T-helper 2 cell (primary cell): Measurements from ENCODE around the gene TMEM209.

Source experiments
- DNase-seq, 5 experiments: peaks; one replicate each; pipeline versions ENCODE4 v3.0.0 to v3.0.0-alpha.2; 2012 to 2022

The TMEM209 gene

GRCh38 chr7:130123501-130123900 is 81.7 kb downstream of the TMEM209 start:
- DNase-seq: no peak

DNA sequence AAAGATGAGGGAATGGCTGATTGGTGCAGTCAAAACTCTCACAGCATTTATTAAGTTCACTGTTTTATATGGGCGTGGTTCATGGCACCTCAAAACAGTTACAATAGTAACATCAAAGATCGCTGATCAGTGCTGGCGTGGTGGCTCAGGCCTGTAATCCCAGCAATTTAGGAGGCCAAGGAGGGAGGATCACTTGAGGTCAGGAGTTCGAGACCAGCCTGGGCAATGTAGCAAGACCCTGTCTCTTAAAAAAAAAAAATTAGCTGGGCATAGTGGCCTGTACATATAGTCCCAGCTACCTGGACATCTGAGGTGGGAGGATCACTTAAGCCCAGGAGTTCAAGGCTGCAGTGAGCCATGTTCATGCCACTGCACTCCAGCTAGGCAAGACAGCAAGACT is 86.4 kb downstream of the TMEM209 start:
- no peak for DNase-seq

DNA sequence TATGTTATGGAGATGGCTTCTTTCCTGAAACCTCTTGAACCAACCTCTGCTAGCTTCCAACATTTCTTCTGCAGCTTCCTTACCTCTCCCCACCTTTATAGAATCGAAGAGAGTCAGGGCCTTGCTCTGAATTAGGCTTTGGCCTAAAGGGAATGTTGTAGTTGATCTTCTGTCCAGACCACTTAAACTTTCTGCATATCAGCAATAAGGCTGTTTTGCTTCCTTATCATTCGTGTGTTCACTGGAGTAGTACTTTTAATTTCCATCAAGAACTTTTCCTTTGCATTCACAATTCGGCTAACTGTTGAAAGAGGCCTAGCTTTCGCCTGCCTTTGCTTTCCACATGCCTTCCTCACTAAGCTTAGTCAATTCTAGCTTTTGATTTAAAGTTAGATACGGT is 86.9 kb downstream of the TMEM209 start:
- peak in 1 of 5 experiments; percentile 64 for DNase-seq

DNA sequence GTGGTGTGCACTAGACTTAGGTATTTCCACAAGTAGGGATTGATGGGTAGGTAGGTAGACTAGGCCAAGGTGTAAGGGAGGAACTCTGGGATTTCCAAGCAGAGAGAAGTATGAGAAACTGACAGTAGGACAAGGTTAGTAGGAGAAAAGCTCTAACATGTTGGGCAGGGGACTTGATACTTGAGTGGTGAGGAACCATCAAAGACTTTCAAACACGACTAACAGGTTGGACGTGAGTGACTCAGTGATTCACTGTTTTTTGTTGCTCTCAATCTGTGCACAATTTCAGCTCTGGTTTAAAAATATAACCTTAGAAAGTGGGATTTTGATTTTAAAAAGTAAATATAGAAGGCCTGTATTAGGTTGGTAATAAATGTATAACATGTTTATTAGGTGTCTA is 90.4 kb downstream of the TMEM209 start:
- DNase-seq: no peak
